K562 (cell line): ENCODE measurements around the gene PACSIN2. TPM values are rescaled to one million over a fixed set of nuclear protein-coding genes. Genes with fewer than 3 reads are reported as not detected.

Experiments
- CHD2 ChIP-seq: IDR thresholded peaks from 2 replicates; pipeline ENCODE4 v1.6.1; 2011; ENCODE audit warnings: low read depth, low read length
- COPS2 ChIP-seq: fragments of 450-650 bp; conservative IDR thresholded peaks from 2 replicates; pipeline ENCODE4 v1.6.1; 2016; ENCODE audit warnings: mild to moderate bottlenecking, moderate library complexity
- CREB1 ChIP-seq, 2 experiments: sonication (generic) in 1 of 2; formaldehyde crosslinking in 1 of 2; IDR thresholded peaks; 2 replicates each; pipeline versions ENCODE4 v1.6.1 to v1.8.0; 2012 to 2022; ENCODE audit warnings: inconsistent platforms in 1 of 2, mild to moderate bottlenecking in 1 of 2, missing genetic modification reagents in 1 of 2, moderate library complexity in 1 of 2
- EWSR1 ChIP-seq: fragments of 450-650 bp; IDR thresholded peaks from 2 replicates; pipeline ENCODE4 v1.6.1; 2018; ENCODE audit warnings: borderline replicate concordance, mild to moderate bottlenecking, low read depth, moderate library complexity; ENCODE audit not compliant: partially characterized antibody
- FOS ChIP-seq: IDR thresholded peaks from 3 replicates; pipeline ENCODE4 v1.6.1; 2011; ENCODE audit not compliant: insufficient read length; ENCODE audit errors: extremely low read depth
- HDGF ChIP-seq: fragments of 450-650 bp; IDR thresholded peaks from 2 replicates; pipeline ENCODE4 v1.6.1; 2016
- SMARCC2 ChIP-seq: fragments of 450-650 bp; IDR thresholded peaks from 2 replicates; pipeline ENCODE4 v1.6.1; 2017; ENCODE audit warnings: antibody characterized with exemption, moderate library complexity, mild to moderate bottlenecking, low read depth
- STAT6 ChIP-seq: sonication (generic); formaldehyde crosslinking; IDR thresholded peaks from 2 replicates; pipeline ENCODE4 v1.8.1; 2023; ENCODE audit warnings: mild to moderate bottlenecking, missing genetic modification reagents
- TRIM24 ChIP-seq, 2 experiments: fragments of 450-650 bp; IDR thresholded peaks; 2 replicates each; pipeline ENCODE4 v1.6.1; 2016
- ZKSCAN1 ChIP-seq: fragments of 150-350 bp; IDR thresholded peaks from 2 replicates; pipeline ENCODE4 v1.6.1; 2016; ENCODE audit warnings: low read depth, low read length
- polyA plus RNA-seq, 8 experiments: library from polyadenylated mRNA; depleted of rRNA in 4 of 8; stranded (reverse) in 5 of 8; unstranded in 3 of 8; fragments of >200 nt; fragmentation: Nextera tagmentation in 2 of 8; fragmentation: Illumina TruSeq in 1 of 8; extraction: Ambion mirVana in 2 of 8; extraction: Trizol in 1 of 8; gene quantifications; 2 replicates each; pipeline versions ENCODE4 v1.2.1 to v1.2.3, GENCODE V29; 2011 to 2014; ENCODE audit warnings: inconsistent platforms in 1 of 8, missing spikeins in 1 of 8
- total RNA-seq, 7 experiments: library from RNA; depleted of rRNA in 6 of 7; stranded (reverse); fragments of >200 nt in 6 of 7; fragmentation: Illumina TruSeq in 2 of 7; extraction: Trizol in 2 of 7; gene quantifications; 2 replicates each; pipeline versions ENCODE4 v1.2.1 to v1.2.3, GENCODE V29; 2011 to 2021; ENCODE audit warnings: low replicate concordance in 1 of 7

Gene PACSIN2
- total and polyA plus RNA-seq, 9 of the 15 experiments (the other 6 are each of a cell fraction or from before 2014, with no cell fraction given), result 0.45 to 45.1 (median 23.9) TPM

DNA sequence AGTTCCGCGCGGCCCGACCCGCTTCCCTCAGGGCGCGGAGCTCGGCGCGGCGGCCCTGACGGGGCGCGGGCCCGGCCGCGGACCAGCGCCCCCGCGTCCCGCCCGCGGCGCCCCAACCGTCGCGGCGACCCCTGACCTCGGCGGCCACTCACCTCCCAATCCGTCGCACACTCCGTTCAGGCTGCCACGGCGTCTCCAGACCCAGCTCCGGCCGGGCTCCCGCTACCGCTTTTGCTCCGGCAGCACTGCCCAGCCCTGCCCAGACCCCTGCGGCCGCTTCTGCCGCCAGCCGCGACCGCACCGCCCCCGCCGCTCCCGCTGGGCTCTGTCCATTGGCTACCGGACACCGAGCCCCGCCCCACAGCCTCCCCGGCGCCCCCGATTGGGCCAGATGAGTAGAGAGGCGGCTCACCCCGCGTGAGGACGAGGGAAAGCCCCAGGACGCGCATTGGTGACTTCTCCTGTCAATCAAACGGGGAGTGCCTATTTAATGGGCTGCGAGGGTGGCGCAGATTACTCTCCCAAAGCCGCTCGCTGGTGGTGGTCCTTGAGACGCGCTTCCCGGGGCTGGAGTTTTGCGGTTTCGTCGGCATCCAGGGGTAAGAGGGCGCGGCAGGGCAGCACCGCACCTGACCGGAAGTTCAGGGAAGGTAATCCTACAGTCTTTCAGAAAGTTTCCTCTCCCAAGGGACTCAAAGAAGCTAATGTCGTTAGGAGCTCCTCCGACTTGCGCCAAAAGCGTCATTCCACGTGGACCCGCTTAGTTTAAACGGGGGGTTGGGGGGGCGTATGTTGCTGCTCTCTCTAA lies at the start of gene PACSIN2 (continued):
- TF ChIP-seq FOS, result peak; percentile 91
- TF ChIP-seq CREB1 (IDR thresholded peaks at IDR 0.05), result peak; percentile 64
- 0 out of 2 replicates have a peak, but pooled peaks have one; percentile 58 for TF ChIP-seq CREB1 (CRISPR knock-in tag; IDR thresholded peaks at IDR 0.05)
- TF ChIP-seq HDGF, result no peak
- no peak for TF ChIP-seq EWSR1
- peak; percentile 69 for TF ChIP-seq CHD2
- no peak for TF ChIP-seq COPS2
- no peak for TF ChIP-seq SMARCC2
- no peak for TF ChIP-seq ZKSCAN1
- TF ChIP-seq TRIM24 (IDR thresholded peaks at IDR 0.05), result no peak
- no peak for TF ChIP-seq STAT6 (CRISPR knock-in tag)
- TF ChIP-seq, all 486 proteins: peak for 74
